ENCODE results near the gene DKKL1.
"Not testable (repeated sequence)": the region's sequence is repeated elsewhere in the genome, so short reads cannot be mapped to it uniquely, and the experiment has no call there.

The DKKL1 gene

GRCh38 chr19:49363268-49364082 lies at the start of gene DKKL1:
Gene DKKL1, plus strand, starts transcription at chr19:49363877. Its CDS starts 122 bp downstream, at chr19:49363999.
- DNase-seq (ENCODE audit: low spot score), result peak; percentile 97

DNA sequence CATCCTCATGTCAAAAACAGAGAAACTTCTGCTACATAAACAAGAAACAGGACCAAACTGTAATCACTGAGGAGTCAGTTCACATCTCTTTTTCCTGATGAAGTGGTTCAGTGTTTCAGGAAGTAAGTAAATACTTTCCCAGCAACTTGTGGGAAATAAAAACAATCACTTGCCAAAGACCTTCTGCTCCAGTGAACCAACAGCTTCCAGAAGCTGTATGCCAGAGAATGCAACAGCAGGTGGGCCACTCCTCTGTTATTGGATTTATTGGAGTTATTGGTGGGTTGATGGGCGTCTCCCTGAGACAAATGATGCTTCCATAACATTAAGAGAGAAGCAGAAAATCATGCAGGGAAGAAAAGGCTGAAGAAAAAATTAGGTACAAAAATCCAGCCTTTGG lies 48.6 kb upstream of the DKKL1 start:
- no peak for DNase-seq (ENCODE audit: low spot score)

- DNase-seq (ENCODE audit: low spot score), result no peak
These were observed 47.4 kb upstream of the DKKL1 start for GRCh38 chr19:49316284-49316683.

DNA sequence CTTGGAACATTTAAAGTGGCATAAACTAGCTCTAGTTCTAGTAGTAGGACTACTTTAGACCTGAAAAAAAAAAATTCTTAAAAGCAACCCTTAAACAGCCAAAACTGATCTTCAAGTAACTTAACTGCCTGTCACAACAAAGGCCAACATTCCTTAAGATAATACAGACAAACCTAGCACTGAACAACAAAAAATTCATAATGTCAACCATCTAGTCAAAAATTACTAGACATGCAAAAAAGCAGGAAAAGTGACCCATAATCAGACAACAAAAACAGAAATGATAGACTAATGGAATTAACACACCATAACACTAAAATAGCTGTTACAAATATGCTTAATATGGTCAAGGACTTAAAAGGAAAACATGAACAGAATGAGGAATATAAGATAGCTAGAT lies 45.4 kb upstream of the DKKL1 start:
- DNase-seq (ENCODE audit: low spot score), result no peak

DNA sequence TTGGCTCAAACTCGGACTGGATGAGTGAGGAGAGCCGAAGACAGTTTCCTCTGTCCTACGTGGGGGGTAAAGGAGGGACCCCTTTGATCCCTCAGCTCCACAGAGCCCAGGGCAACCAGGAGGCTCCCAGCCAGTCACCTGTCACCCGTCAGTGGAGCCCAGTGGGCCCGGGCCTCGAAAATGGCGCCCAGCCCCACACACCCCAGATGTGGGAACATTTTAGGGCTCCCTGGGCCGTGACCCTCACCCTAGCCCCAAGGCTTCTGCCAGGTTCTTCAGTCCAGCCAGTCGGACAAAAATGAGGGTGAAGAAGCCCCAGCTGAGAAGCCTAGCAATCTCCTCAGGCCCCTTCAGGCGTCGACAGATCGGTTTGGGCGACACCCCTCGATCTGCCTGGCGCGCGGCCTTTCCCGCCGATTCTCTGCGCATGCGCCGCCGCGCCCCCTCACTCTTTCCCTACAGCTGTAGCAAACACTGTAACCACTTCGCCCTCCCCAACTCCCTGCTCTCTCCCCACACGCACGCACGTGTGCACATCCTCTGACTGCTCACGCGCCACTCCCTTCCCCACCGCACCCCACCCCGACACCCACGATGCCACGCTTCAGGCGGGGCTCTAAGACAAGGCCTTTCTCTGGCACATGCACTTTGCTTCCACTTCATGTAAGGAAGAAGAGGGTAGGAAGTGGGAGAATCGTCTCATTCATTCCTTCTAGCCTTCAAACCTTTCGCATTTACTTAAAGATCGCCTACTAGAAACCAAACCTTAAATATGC lies 38.7 kb upstream of the DKKL1 start, which contains the start of gene SLC6A16:
Gene SLC6A16 (minus strand): TSS at position 391 of the 776 bp plus-strand sequence. CDS start 13,844 bp downstream, outside the sequence.
- no peak for DNase-seq (ENCODE audit: low spot score)

GRCh38 chr19:49325756-49326155 lies 37.9 kb upstream of the DKKL1 start:
- DNase-seq (ENCODE audit: low spot score), result not testable (repeated sequence)

DNA sequence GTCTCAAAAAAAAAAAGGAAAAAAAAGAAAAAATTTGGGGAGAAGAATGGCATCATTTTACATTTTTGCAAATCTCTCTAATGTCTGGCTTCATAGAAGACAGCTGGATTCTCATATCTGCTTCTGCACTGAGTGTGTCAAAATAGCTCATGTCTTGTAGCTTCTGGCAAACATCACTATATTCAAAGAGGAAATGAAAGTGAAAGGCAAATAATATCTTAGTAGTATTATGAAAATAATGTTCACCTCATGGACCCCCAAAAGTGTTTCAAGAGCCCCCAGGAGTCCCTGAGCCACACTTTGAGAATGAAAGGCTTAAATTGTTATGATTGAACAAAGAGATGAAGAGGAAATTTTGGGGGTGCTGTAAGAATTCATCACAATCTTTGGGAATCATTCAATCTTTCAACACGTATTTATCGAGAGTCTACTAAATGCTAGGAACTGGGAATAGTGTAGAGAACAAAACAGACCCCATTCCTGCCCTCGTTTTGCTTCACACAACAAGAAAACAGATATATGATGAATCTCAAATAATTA lies 37.4 kb upstream of the DKKL1 start:
- DNase-seq (ENCODE audit: low spot score), result no peak

DNA sequence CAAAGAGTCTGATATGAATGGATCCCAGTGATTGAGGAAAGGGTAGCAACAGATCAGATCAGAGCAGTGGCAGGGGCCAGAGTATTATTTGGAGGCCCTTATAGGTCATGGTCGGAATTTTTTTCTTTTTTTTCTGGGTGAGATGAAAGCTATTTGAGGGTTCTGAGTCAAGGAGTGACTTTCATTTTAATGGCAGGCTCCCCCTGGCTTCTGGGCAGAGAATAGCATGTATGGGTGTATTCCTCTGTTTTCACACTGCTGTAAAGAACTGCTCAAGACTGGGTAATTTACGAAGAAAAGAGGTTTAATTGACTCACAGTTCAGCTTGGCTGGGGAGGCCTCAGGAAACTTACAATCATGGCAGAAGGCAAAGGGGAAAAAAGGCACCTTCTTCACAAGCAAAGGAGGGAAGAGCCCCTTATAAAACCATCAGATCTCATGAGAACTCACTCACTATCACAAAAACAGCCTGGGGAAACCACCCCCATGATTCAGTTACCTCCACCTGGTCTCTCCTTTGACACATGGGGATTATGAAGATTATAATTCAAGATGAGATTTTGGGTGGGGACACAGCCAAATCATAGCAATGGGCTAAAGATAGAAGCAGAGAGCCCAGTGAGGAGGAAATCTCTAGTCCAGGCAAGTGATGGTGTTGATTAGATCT lies 35.7 kb upstream of the DKKL1 start:
- DNase-seq (ENCODE audit: low spot score), result no peak

GRCh38 chr19:49328741-49329140 lies 34.9 kb upstream of the DKKL1 start:
- DNase-seq (ENCODE audit: low spot score), result no peak

GRCh38 chr19:49331187-49331586 lies 32.5 kb upstream of the DKKL1 start:
- DNase-seq (ENCODE audit: low spot score), result not testable (repeated sequence)

DNA sequence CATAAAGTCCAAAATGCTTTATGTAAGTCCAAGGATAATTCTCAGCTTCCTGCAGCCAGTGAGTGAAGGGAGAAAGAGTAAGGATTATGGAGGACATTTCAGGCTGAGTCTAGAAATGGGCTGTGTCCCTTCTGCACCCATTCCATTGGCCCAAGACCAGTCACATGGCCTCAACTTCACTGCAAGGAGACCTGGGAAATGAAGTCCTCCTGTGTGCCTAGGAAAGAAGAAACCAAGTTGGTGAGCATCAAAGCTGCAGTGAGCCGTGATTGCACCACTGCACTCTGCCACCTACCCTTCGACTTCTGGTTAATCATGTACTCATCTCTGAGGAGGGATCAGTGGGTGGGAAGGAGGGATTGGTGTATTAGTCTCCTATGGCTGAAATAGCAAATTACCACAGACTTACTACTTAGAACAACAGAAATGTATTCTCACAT lies 32.0 kb upstream of the DKKL1 start:
- peak; percentile 82 for DNase-seq (ENCODE audit: low spot score)

- DNase-seq (ENCODE audit: low spot score), result not testable (repeated sequence)
These were observed 30.8 kb upstream of the DKKL1 start for GRCh38 chr19:49332691-49333417.

- DNase-seq (ENCODE audit: low spot score), result no peak
These were observed 30.3 kb upstream of the DKKL1 start for GRCh38 chr19:49333418-49333805.

GRCh38 chr19:49333811-49334288 lies 29.8 kb upstream of the DKKL1 start:
- DNase-seq (ENCODE audit: low spot score), result no peak

DNA sequence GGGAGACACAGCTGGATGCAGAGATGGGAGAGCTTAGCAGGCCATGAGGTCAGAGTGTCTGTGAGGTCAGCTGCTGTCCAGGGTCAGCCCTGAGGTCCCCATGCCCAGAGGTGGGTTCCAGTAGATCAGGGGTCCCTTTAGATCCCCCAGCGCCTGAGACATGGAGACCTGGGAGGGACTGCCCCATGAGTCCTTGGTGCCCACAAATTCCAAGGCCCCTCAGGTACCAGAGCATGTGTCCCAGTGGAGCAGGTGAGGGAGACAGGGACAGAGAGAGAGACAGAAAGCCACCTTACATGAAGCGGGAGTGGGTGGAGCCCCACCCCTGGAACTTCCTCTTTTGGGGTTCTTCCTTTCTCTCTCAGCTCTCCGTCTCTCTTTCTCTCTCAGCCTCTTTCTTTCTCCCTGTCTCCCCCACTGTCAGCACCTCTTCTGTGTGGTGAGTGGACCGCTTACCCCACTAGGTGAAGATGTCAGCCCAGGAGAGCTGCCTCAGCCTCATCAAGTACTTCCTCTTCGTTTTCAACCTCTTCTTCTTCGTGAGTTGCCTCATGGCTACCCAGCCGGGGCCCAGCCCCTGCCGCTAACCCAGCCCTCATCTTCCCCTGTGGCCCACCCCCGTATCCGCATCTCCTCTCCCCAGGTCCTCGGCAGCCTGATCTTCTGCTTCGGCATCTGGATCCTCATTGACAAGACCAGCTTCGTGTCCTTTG lies 28.4 kb upstream of the DKKL1 start, which contains the start of gene CD37:
Gene CD37 (plus strand): TSS at position 336 of the 713 bp plus-strand sequence. CDS start 135 bp downstream, at position 471.
- DNase-seq (ENCODE audit: low spot score), result no peak

GRCh38 chr19:49335784-49336481 lies 27.7 kb upstream of the DKKL1 start:
- no peak for DNase-seq (ENCODE audit: low spot score)

DNA sequence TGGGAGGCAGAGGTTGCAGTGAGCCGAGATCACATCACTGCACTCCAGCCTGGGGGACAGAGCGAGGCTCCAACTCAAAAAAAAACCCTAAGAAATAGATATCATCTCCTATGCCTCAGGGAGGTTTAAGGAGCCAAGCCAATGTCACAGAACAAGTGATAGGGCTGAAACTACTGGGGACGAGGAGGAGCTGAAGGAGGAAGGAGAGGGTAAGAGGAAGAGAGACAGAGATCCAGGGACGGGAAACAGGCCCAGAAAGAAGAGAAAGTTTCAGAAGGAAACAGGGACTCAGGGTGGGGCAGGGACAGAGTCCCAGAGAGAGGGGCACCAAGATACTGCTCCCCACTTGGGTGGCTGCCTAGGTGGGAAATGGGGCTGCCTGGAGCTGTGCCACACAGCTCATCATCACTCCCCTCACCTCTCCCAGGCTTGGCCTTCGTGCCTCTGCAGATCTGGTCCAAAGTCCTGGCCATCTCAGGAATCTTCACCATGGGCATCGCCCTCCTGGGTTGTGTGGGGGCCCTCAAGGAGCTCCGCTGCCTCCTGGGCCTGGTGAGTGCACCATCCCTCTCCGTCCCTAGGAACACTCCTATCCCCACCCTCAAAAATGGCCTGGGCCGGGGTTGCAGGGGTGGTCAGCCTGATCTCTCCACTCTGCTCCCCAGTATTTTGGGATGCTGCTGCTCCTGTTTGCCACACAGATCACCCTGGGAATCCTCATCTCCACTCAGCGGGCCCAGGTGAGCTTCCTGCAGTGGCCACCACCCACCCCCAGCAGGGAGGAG lies 27.0 kb upstream of the DKKL1 start:
- no peak for DNase-seq (ENCODE audit: low spot score)

- DNase-seq (ENCODE audit: low spot score), result no peak
These were observed 26.2 kb upstream of the DKKL1 start for GRCh38 chr19:49337267-49338022.
